HCT116 (cell line): ENCODE measurements around the gene CLDN34. TPM values are rescaled to one million over a fixed set of nuclear protein-coding genes. Genes with fewer than 3 reads are reported as not detected.

Source experiments
- ATAC-seq: fragments of 200-7000 bp; cut with Tn5 transposase; 2 replicates; pipeline ENCODE4 v1.9.1; 2020; ENCODE audit warnings: mild to moderate bottlenecking, moderate library complexity
- BruUV-seq: library from RNA; stranded (reverse); fragments of 400-500 nt; replicated peaks from 2 replicates; lab custom pipeline; 2021; lab: Mats Ljungman, UMichigan
- CTCF ChIA-PET: fragments of 300-600 bp; sonication (Branson Sonifier 250); formaldehyde crosslinking; loops from one replicate; lab custom pipeline; 2021; ENCODE audit warnings: antibody characterized with exemption; lab: Charles Lee
- POLR2A ChIA-PET: fragments of 300-600, 350-600 bp; sonication (Branson Sonifier 250); formaldehyde crosslinking; loops from one replicate; lab custom pipeline; 2021; ENCODE audit warnings: antibody characterized with exemption; lab: Charles Lee
- RAD21 ChIA-PET, 2 experiments: fragments of 300-600 bp; sonication (Branson Sonifier 250); formaldehyde crosslinking; loops; one replicate each; lab custom pipeline; 2023; ENCODE audit warnings: low total read pairs in 2 of 2; ENCODE audit not compliant: uncharacterized antibody in 2 of 2, unreplicated experiment in 2 of 2, low non-redundant PET in 1 of 2; lab: Charles Lee
- DNase-seq: peaks from one replicate; pipeline ENCODE4 v3.0.0-alpha.2; 2010; ENCODE audit warnings: low read depth, low spot score
- H2AFZ ChIP-seq: fragments of 200-600 bp; shearing (Covaris generic), sonication (generic); 2 replicates; pipeline ENCODE4 v1.6.1; 2017; ENCODE audit warnings: low read depth, mixed run types, mixed read lengths, antibody characterized with exemption, low read length; ENCODE audit not compliant: poor library complexity, severe bottlenecking
- H3K27ac ChIP-seq: 2 replicates; pipeline ENCODE4 v1.5.1; 2012; ENCODE audit warnings: low read depth, low read length
- H3K27me3 ChIP-seq: fragments of 200-600 bp; sonication (generic); 2 replicates; pipeline ENCODE4 v1.6.1; 2016; ENCODE audit warnings: mixed run types, low read length, mixed read lengths; ENCODE audit not compliant: insufficient read depth
- H3K36me3 ChIP-seq, 2 experiments: fragments of 200-500 bp in 1 of 2; fragments of 200-600 bp in 1 of 2; sonication (Bioruptor generic) in 1 of 2; sonication (generic) in 1 of 2; 2 replicates each; pipeline versions ENCODE4 v1.5.1 to v1.6.1; 2014 to 2016; ENCODE audit warnings: low read length in 2 of 2, inconsistent platforms in 1 of 2, mixed read lengths in 1 of 2, mixed run types in 1 of 2; ENCODE audit not compliant: insufficient read depth in 2 of 2, control insufficient read depth in 1 of 2
- H3K4me1 ChIP-seq, 2 experiments: fragments of 200-600 bp in 1 of 2; sonication (generic) in 1 of 2; 2 replicates each; pipeline versions ENCODE4 v1.5.1 to v1.6.1; 2012 to 2017; ENCODE audit warnings: low read length in 2 of 2, inconsistent platforms in 1 of 2, mild to moderate bottlenecking in 1 of 2, mixed read lengths in 1 of 2, mixed run types in 1 of 2, moderate library complexity in 1 of 2; ENCODE audit not compliant: insufficient read depth in 2 of 2, control insufficient read depth in 1 of 2
- H3K4me2 ChIP-seq: fragments of 200-600 bp; sonication (generic); 2 replicates; pipeline ENCODE4 v1.6.1; 2017; ENCODE audit warnings: mixed run types, low read length, mixed read lengths
- H3K4me3 ChIP-seq, 2 experiments: fragments of 200-600 bp in 1 of 2; sonication (generic) in 1 of 2; replicated peaks in 1 of 2; 2 replicates each; pipeline ENCODE4 v1.5.1; 2011 to 2016; ENCODE audit warnings: low read length in 2 of 2, control low read depth in 1 of 2, low read depth in 1 of 2, mild to moderate bottlenecking in 1 of 2, mixed read lengths in 1 of 2, mixed run types in 1 of 2
- H3K79me2 ChIP-seq: fragments of 200-600 bp; sonication (generic); 2 replicates; pipeline ENCODE4 v1.6.1; 2017; ENCODE audit warnings: mild to moderate bottlenecking, mixed run types, low read length, moderate library complexity, mixed read lengths; ENCODE audit not compliant: insufficient read depth
- H3K9ac ChIP-seq: fragments of 200-600 bp; sonication (generic); 2 replicates; pipeline ENCODE4 v1.6.1; 2016; ENCODE audit warnings: low read length, mixed read lengths
- H3K9me2 ChIP-seq: fragments of 200-600 bp; sonication (generic), shearing (Covaris generic); 2 replicates; pipeline ENCODE4 v1.6.1; 2017; ENCODE audit warnings: mixed run types, mild to moderate bottlenecking, moderate library complexity; ENCODE audit not compliant: insufficient read depth
- H3K9me3 ChIP-seq, 2 experiments: fragments of 200-500 bp in 1 of 2; fragments of 200-600 bp in 1 of 2; sonication (Bioruptor generic) in 1 of 2; sonication (generic) in 1 of 2; 2 replicates each; pipeline ENCODE4 v1.6.1; 2014 to 2017; ENCODE audit warnings: low read length in 2 of 2, mixed read lengths in 2 of 2, inconsistent platforms in 1 of 2, low read depth in 1 of 2, mild to moderate bottlenecking in 1 of 2, mixed run types in 1 of 2, moderate library complexity in 1 of 2; ENCODE audit not compliant: control insufficient read depth in 1 of 2, insufficient read depth in 1 of 2
- H4K20me1 ChIP-seq: fragments of 200-600 bp; sonication (generic), shearing (Covaris generic); 2 replicates; pipeline ENCODE4 v1.6.1; 2017; ENCODE audit warnings: mixed run types, mild to moderate bottlenecking, moderate library complexity; ENCODE audit not compliant: insufficient read depth
- ATF3 ChIP-seq: IDR thresholded peaks from 2 replicates; pipeline ENCODE4 v1.6.1; 2012
- CEBPB ChIP-seq: IDR thresholded peaks from 2 replicates; pipeline ENCODE4 v1.6.1; 2012; ENCODE audit warnings: low read depth
- SP1 ChIP-seq: IDR thresholded peaks from 2 replicates; pipeline ENCODE4 v1.6.1; 2012; ENCODE audit warnings: low read depth
- SRF ChIP-seq: IDR thresholded peaks from 2 replicates; pipeline ENCODE4 v1.6.1; 2012; ENCODE audit warnings: low read depth
- TCF7L2 ChIP-seq: IDR thresholded peaks from 2 replicates; pipeline ENCODE4 v1.7.0; 2011; ENCODE audit warnings: borderline replicate concordance, inconsistent platforms; ENCODE audit not compliant: insufficient read depth, insufficient read length; ENCODE audit errors: extremely low read depth
- ZFX ChIP-seq: fragments of 450-650 bp; IDR thresholded peaks from 2 replicates; pipeline ENCODE4 v1.6.1; 2017
- intact Hi-C: fragments of 100-400 bp; cut with micrococcal nuclease; formaldehyde crosslinking; loops from 2 replicates; pipeline ENCODE4 v1.10.0; 2022
- total RNA-seq: library from RNA; stranded (reverse); gene quantifications from one replicate; pipeline ENCODE4 v1.2.1, GENCODE V29; 2021; ENCODE audit not compliant: unreplicated experiment
- TF ChIP-seq, protein P1 (sequence below): IDR thresholded peaks from 2 replicates; pipeline ENCODE4 v1.6.1; 2012; ENCODE audit warnings: low read depth
- TF ChIP-seq, protein P2 (sequence below): IDR thresholded peaks from 2 replicates; pipeline ENCODE4 v1.6.1; 2012
- TF ChIP-seq, protein P3 (sequence below): IDR thresholded peaks from 2 replicates; pipeline ENCODE4 v1.6.1; 2011; ENCODE audit warnings: mild to moderate bottlenecking, low read length, moderate library complexity; ENCODE audit not compliant: insufficient replicate concordance; ENCODE audit errors: extremely low read depth

Gene CLDN34
- total RNA-seq, 1 experiment from 2014 or later, result not detected

- Histone ChIP-seq H3K27me3 (no peaks in the 10 kb centered on the region), H2AFZ (no peak overlapping the region), H3K9me3 (no peaks in the 10 kb centered on the region), H3K36me3 (no peaks in the 10 kb centered on the region), H3K9me2 (no peaks in the 10 kb centered on the region), H3K4me3 (no peak overlapping the region), H3K4me1 (no peaks in the 10 kb centered on the region), H3K4me2 (no peak overlapping the region), H3K27ac (no peak overlapping the region), H4K20me1 (no peaks in the 10 kb centered on the region), H3K79me2 (no peaks in the 10 kb centered on the region), H3K9ac (no peak overlapping the region)
- ATAC-seq, result no peak
- intact Hi-C loops, result no loop called here
- TF ChIP-seq ZFX (no peak), SP1 (no peak), TCF7L2 (no peak), ATF3 (no peak), SRF (no peak), CEBPB (no peak)
- TF ChIP-seq, protein P1, sequence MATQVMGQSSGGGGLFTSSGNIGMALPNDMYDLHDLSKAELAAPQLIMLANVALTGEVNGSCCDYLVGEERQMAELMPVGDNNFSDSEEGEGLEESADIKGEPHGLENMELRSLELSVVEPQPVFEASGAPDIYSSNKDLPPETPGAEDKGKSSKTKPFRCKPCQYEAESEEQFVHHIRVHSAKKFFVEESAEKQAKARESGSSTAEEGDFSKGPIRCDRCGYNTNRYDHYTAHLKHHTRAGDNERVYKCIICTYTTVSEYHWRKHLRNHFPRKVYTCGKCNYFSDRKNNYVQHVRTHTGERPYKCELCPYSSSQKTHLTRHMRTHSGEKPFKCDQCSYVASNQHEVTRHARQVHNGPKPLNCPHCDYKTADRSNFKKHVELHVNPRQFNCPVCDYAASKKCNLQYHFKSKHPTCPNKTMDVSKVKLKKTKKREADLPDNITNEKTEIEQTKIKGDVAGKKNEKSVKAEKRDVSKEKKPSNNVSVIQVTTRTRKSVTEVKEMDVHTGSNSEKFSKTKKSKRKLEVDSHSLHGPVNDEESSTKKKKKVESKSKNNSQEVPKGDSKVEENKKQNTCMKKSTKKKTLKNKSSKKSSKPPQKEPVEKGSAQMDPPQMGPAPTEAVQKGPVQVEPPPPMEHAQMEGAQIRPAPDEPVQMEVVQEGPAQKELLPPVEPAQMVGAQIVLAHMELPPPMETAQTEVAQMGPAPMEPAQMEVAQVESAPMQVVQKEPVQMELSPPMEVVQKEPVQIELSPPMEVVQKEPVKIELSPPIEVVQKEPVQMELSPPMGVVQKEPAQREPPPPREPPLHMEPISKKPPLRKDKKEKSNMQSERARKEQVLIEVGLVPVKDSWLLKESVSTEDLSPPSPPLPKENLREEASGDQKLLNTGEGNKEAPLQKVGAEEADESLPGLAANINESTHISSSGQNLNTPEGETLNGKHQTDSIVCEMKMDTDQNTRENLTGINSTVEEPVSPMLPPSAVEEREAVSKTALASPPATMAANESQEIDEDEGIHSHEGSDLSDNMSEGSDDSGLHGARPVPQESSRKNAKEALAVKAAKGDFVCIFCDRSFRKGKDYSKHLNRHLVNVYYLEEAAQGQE, result no peak
- TF ChIP-seq, protein P2, sequence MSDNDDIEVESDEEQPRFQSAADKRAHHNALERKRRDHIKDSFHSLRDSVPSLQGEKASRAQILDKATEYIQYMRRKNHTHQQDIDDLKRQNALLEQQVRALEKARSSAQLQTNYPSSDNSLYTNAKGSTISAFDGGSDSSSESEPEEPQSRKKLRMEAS, result no peak
- TF ChIP-seq, protein P3, sequence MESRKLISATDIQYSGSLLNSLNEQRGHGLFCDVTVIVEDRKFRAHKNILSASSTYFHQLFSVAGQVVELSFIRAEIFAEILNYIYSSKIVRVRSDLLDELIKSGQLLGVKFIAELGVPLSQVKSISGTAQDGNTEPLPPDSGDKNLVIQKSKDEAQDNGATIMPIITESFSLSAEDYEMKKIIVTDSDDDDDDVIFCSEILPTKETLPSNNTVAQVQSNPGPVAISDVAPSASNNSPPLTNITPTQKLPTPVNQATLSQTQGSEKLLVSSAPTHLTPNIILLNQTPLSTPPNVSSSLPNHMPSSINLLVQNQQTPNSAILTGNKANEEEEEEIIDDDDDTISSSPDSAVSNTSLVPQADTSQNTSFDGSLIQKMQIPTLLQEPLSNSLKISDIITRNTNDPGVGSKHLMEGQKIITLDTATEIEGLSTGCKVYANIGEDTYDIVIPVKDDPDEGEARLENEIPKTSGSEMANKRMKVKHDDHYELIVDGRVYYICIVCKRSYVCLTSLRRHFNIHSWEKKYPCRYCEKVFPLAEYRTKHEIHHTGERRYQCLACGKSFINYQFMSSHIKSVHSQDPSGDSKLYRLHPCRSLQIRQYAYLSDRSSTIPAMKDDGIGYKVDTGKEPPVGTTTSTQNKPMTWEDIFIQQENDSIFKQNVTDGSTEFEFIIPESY, result no peak
- no peak for DNase-seq
- ChIA-PET CTCF (no interaction called here), RAD21 (no interaction called here), POLR2A (no interaction called here)
- BruUV-seq, result no TSS peak
Observed at GRCh38 chrX:9926002-9926401, 41.2 kb upstream of the CLDN34 start.
